Osteoblast (primary cell): Measurements from ENCODE around the gene CCL24. TPM values are rescaled to one million over a fixed set of nuclear protein-coding genes. Genes with fewer than 3 reads are reported as not detected.
"Not testable (repeated sequence)": the region's sequence is repeated elsewhere in the genome, so short reads cannot be mapped to it uniquely, and the experiment has no call there.

ENCODE experiments used
- DNase-seq: peaks from one replicate; pipeline ENCODE4 v3.0.0; 2011; ENCODE audit warnings: low spot score, mixed read lengths; ENCODE audit not compliant: insufficient read length; ENCODE audit errors: missing footprints
- H2AFZ ChIP-seq: 2 replicates; pipeline ENCODE4 v1.6.0; 2011; ENCODE audit warnings: mild to moderate bottlenecking, low read length
- H3K27ac ChIP-seq: 2 replicates; pipeline ENCODE4 v1.5.1; 2011; ENCODE audit warnings: mild to moderate bottlenecking, low read depth, low read length, moderate library complexity
- H3K27me3 ChIP-seq: 2 replicates; pipeline ENCODE4 v1.6.0; 2012; ENCODE audit warnings: mild to moderate bottlenecking, control low read depth, inconsistent platforms, low read length, moderate library complexity; ENCODE audit not compliant: insufficient read depth
- H3K36me3 ChIP-seq: 2 replicates; pipeline ENCODE4 v1.5.1; 2011; ENCODE audit warnings: mild to moderate bottlenecking, low read length, control low read depth, moderate library complexity; ENCODE audit not compliant: insufficient read depth
- H3K4me1 ChIP-seq: 2 replicates; pipeline ENCODE4 v1.5.1; 2011; ENCODE audit warnings: mild to moderate bottlenecking, low read length, control low read depth, moderate library complexity; ENCODE audit not compliant: insufficient read depth
- H3K4me2 ChIP-seq: 2 replicates; pipeline ENCODE4 v1.6.0; 2011; ENCODE audit warnings: mild to moderate bottlenecking, low read length; ENCODE audit not compliant: insufficient read depth
- H3K4me3 ChIP-seq: fragments of 200-600 bp; sonication (generic); 3 replicates; pipeline ENCODE4 v1.5.1; 2012; ENCODE audit warnings: mild to moderate bottlenecking, low read length, inconsistent platforms; ENCODE audit not compliant: insufficient read depth
- H3K79me2 ChIP-seq: 2 replicates; pipeline ENCODE4 v1.6.0; 2012; ENCODE audit warnings: mild to moderate bottlenecking, low read length, control low read depth, inconsistent platforms; ENCODE audit not compliant: insufficient read depth
- H3K9me3 ChIP-seq: 2 replicates; pipeline ENCODE4 v1.5.1; 2011; ENCODE audit warnings: low read depth, low read length, control low read depth
- H4K20me1 ChIP-seq: 2 replicates; pipeline ENCODE4 v1.6.0; 2012; ENCODE audit warnings: mild to moderate bottlenecking, low read length, control low read depth; ENCODE audit not compliant: insufficient read depth
- CTCF ChIP-seq: IDR thresholded peaks from 2 replicates; pipeline ENCODE4 v1.5.1; 2011; ENCODE audit warnings: mild to moderate bottlenecking, low read depth, low read length, moderate library complexity; ENCODE audit errors: extremely low read depth
- total RNA-seq: library from RNA; depleted of rRNA; stranded (reverse); fragments of >200 nt; gene quantifications from 2 replicates; pipeline ENCODE4 v1.2.3, GENCODE V29; 2012

CCL24 gene
- total RNA-seq, 1 donor = not detected

GRCh38 chr7:75789361-75789924, 24.2 kb downstream of the CCL24 start:
- no peak for DNase-seq
- no peak overlapping the region for H3K4me2 ChIP-seq
- TF ChIP-seq CTCF = no peak

GRCh38 chr7:75788154-75788847, 25.3 kb downstream of the CCL24 start:
- H3K9me3 ChIP-seq, DNase-seq, H3K27ac ChIP-seq, H3K4me1 ChIP-seq, H3K27me3 ChIP-seq, H2AFZ ChIP-seq, H3K79me2 ChIP-seq, H3K36me3 ChIP-seq, H3K4me2 ChIP-seq, H3K4me3 ChIP-seq, H4K20me1 ChIP-seq: not testable (repeated sequence)

More at GRCh38 chr7:75789361-75789924, 24.2 kb downstream of the CCL24 start:
- Histone ChIP-seq H3K27me3 (no peaks in the 10 kb centered on the region), H3K36me3 (no peaks in the 10 kb centered on the region), H2AFZ (no peak overlapping the region), H3K79me2 (no peaks in the 10 kb centered on the region), H3K4me3 (no peak overlapping the region), H3K9me3 (no peaks in the 10 kb centered on the region), H3K4me1 (peaks cover 6% of the 10 kb centered on the region), H3K27ac (no peak overlapping the region), H4K20me1 (no peaks in the 10 kb centered on the region)

- not testable (repeated sequence) for H3K36me3 ChIP-seq, H3K4me1 ChIP-seq, H3K4me3 ChIP-seq, H3K27me3 ChIP-seq, H3K27ac ChIP-seq, H4K20me1 ChIP-seq, H2AFZ ChIP-seq, H3K4me2 ChIP-seq, H3K79me2 ChIP-seq, DNase-seq, H3K9me3 ChIP-seq
These were observed 30.5 kb downstream of the CCL24 start for GRCh38 chr7:75783058-75783457.

GRCh38 chr7:75780647-75781273, 32.8 kb downstream of the CCL24 start:
- not testable (repeated sequence) for H3K27me3 ChIP-seq, H3K27ac ChIP-seq, H3K9me3 ChIP-seq, H2AFZ ChIP-seq, H3K4me1 ChIP-seq, H3K79me2 ChIP-seq, DNase-seq, H3K4me2 ChIP-seq, H4K20me1 ChIP-seq, H3K4me3 ChIP-seq, H3K36me3 ChIP-seq

- not testable (repeated sequence) for H3K4me3 ChIP-seq, H2AFZ ChIP-seq, H3K36me3 ChIP-seq, H3K27me3 ChIP-seq, H4K20me1 ChIP-seq, H3K4me1 ChIP-seq, DNase-seq, H3K79me2 ChIP-seq, H3K9me3 ChIP-seq
- Histone ChIP-seq H3K27ac (peak overlapping the region; percentile 17), H3K4me2 (peak overlapping the region; percentile 39)
These were observed 34.1 kb downstream of the CCL24 start for GRCh38 chr7:75779516-75779915.

- not testable (repeated sequence) for H4K20me1 ChIP-seq, H3K9me3 ChIP-seq, H3K27me3 ChIP-seq, H2AFZ ChIP-seq, H3K4me3 ChIP-seq, H3K79me2 ChIP-seq, H3K36me3 ChIP-seq, H3K4me1 ChIP-seq, DNase-seq
- H3K4me2 ChIP-seq = peak overlapping the region; percentile 39
- peak overlapping the region; percentile 17 for H3K27ac ChIP-seq
These were observed 34.6 kb downstream of the CCL24 start for GRCh38 chr7:75779035-75779434.
